T-helper 9 cell (primary cell): Measurements from ENCODE around the gene EXOC4.

ENCODE experiments used
- DNase-seq: peaks from one replicate; pipeline ENCODE4 v3.0.0-alpha.2; 2020

The EXOC4 gene

GRCh38 chr7:134101716-134102115, 848.8 kb downstream of the EXOC4 start:
- no peak for DNase-seq

DNA sequence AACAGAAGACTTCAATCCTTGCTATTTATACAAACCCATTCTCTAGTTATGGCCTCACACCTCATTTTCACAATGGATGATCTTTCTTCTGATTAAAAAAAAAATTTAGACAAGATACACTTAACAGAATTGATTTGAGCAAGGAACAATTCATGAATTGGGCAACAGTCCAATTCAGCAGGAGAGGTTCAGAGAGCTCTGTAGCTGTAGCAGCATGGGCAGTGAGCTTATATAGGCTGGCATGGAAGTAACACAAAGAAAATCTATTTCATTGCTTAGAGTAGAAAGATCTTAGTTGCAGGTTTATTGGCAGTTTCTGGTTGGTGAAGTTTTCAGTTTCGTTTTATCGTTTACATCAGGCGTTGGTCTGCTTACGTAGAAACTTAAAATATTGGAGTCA, 851.3 kb downstream of the EXOC4 start:
- no peak for DNase-seq

- DNase-seq, result no peak
Observed at GRCh38 chr7:134105841-134106240, 853.0 kb downstream of the EXOC4 start.

DNA sequence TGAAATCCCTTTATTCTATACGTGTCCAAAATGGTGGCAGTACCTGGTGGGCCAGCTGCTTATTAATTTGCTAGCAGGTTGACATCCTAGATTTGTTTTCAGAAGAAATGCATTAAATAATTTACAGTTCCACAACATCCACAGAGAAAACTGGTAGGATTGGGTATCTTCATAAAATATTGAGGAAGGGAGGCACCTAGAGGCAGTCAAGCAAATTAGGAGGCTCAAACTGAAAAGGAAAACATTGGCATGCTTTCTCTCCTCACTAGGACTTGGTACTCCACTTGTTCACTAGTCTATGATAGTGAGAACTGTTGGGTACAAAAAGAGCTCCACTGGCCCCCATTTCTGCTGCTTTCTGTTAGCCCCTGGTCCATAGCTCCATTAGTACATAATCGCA, 855.9 kb downstream of the EXOC4 start:
- no peak for DNase-seq

DNA sequence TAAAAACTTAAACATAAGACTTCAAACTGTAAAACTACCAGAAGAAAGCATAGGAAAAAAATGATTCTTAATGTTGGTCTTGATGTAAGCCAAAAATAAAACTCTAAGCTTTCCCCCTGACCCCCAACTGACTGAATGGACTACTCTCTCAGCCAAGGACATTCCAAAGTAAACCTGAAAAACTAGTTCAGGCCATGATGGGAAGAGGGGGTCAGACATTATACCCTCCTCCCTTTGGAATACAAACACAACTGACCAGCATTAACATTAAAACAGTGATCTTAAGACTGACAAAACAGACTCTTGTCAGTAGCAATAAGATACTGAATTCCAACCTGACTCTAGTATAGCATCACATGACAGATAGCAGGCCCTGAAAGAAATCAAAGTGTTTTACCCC, 860.8 kb downstream of the EXOC4 start:
- no peak for DNase-seq

DNA sequence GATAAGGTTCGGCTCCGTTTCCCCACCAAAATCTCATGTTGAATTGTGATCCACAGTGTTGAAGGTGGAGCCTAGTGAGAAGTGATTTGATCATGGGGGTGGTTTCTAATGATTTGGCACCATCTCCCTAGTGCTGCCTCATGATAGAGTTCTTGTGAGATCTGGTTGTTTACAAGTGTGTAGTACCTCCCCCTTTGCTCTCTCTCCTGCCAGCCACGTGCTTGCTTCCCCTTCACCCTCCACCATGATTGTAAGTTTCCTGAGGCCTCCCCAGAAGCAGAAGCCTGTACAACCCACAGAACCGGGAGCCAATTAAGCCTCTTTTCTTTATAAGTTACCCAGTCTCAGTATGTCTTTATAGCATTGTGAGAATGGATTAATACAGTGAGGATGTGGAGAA, 862.1 kb downstream of the EXOC4 start:
- DNase-seq, result no peak
